Uterus (tissue), 4 donors: Measurements from ENCODE around the gene FEM1B. TPM values are rescaled to one million over a fixed set of nuclear protein-coding genes. Genes with fewer than 3 reads are reported as not detected.

Source experiments
- DNase-seq, 2 donors: peaks; one replicate each; pipeline ENCODE4 v3.0.0-alpha.2; 2019 to 2020
- H3K27ac ChIP-seq, 2 donors: fragments of 200-600 bp; sonication (generic); 1 replicate in 1 of 2; 2 replicates in 1 of 2; pipeline ENCODE4 v1.5.1; 2016 to 2018
- H3K27me3 ChIP-seq, 2 donors: fragments of 200-600 bp; sonication (generic); one replicate each; pipeline ENCODE4 v1.5.1; 2018 to 2019; ENCODE audit warnings: control low read depth in 1 of 2
- H3K36me3 ChIP-seq, 2 donors: fragments of 200-600 bp; sonication (generic); one replicate each; pipeline ENCODE4 v1.5.1; 2019; ENCODE audit warnings: control low read depth in 1 of 2
- H3K4me1 ChIP-seq, 2 donors: fragments of 200-600 bp; sonication (generic); one replicate each; pipeline ENCODE4 v1.5.1; 2018 to 2019; ENCODE audit warnings: control low read depth in 1 of 2
- H3K4me3 ChIP-seq, 2 donors: fragments of 200-600 bp; sonication (generic); 1 replicate in 1 of 2; 2 replicates in 1 of 2; pipeline ENCODE4 v1.5.1; 2018 to 2019; ENCODE audit warnings: mild to moderate bottlenecking in 1 of 2
- H3K9me3 ChIP-seq, 2 donors: fragments of 200-600 bp; sonication (generic); one replicate each; pipeline ENCODE4 v1.5.1; 2019; ENCODE audit warnings: control low read depth in 1 of 2
- POLR2A ChIP-seq, 2 donors: fragments of 450-650 bp; IDR thresholded peaks; one replicate each; pipeline ENCODE4 v1.6.1; 2016; ENCODE audit warnings: antibody characterized with exemption in 2 of 2, mild to moderate bottlenecking in 1 of 2, moderate library complexity in 1 of 2
- intact Hi-C: fragments of 100-400 bp; cut with DNase I; formaldehyde crosslinking; loops from one replicate; pipeline ENCODE4 v1.15.1; 2023; ENCODE audit warnings: low total_unique reads
- total RNA-seq, 4 donors: library from RNA; depleted of rRNA in 3 of 4; stranded (reverse); fragments of >200 nt in 3 of 4; gene quantifications; one replicate each; pipeline versions ENCODE4 v1.1.0 to v1.2.4, GENCODE V29; 2014 to 2023
- TF ChIP-seq, protein P1 (sequence below), 4 experiments: fragments of 200-600 bp in 2 of 4; fragments of 450-650 bp in 2 of 4; sonication (generic) in 2 of 4; IDR thresholded peaks; one replicate each; pipeline ENCODE4 v1.5.1; 2016 to 2019; ENCODE audit warnings: antibody characterized with exemption in 4 of 4, mild to moderate bottlenecking in 2 of 4, moderate library complexity in 1 of 4
- donor health status: DM: yes; HTN: yes; CAD: no.

The FEM1B gene
- 100 to 1,000 TPM in 2 of 4 donors, 10 to 100 TPM in 2; 39.4 to 130 (median 77.4) TPM for total RNA-seq

DNA sequence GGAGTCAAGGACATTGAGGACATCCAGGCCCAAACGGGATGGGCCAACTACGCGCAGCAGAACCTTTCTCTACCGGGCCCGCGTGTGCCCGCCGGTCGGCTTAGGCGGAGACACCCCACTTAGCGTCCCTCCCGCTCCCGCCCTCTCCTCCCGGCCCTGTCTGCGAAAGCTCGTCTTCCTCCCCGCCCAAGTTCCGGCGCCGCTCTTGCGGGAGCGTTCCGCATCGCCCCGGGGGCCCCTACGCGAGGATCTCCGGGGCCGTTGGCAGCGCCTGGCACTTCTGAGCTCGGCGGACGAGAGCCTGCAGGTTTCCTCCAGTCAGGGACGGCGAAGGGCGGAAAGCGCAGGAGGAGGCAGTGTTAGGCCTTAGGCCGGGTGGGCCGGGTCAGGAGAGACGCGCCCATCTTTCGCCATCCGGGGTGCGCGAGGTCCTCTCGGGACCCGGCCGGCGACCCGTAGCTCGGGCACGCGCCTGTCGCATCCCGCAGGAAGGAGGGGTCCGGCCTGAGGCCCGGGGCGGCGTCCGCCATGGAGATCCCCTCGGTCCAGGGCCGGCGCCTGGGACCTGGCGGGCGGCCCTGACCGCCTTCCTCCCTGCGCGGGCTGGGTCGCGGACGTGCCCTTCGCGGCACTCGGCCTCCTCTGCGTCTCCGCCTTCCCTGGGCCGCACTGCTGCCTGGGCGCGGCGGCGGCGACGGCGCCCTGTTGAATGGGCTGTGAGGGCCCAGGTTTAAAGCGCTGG lies at the start of gene FEM1B:
TSS of gene FEM1B (plus strand) at position 143 of the 742 bp plus-strand sequence. CDS start 673 bp downstream, outside the sequence.
- TF ChIP-seq, protein P1, sequence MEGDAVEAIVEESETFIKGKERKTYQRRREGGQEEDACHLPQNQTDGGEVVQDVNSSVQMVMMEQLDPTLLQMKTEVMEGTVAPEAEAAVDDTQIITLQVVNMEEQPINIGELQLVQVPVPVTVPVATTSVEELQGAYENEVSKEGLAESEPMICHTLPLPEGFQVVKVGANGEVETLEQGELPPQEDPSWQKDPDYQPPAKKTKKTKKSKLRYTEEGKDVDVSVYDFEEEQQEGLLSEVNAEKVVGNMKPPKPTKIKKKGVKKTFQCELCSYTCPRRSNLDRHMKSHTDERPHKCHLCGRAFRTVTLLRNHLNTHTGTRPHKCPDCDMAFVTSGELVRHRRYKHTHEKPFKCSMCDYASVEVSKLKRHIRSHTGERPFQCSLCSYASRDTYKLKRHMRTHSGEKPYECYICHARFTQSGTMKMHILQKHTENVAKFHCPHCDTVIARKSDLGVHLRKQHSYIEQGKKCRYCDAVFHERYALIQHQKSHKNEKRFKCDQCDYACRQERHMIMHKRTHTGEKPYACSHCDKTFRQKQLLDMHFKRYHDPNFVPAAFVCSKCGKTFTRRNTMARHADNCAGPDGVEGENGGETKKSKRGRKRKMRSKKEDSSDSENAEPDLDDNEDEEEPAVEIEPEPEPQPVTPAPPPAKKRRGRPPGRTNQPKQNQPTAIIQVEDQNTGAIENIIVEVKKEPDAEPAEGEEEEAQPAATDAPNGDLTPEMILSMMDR (IDR thresholded peaks at IDR 0.05) = peak in 2 of 4 experiments; percentile 37 to 48
- peak; percentile 27 to 74 for TF ChIP-seq POLR2A (IDR thresholded peaks at IDR 0.05)
- H3K27ac ChIP-seq = peak within 1 kb of the TSS; percentile 99
- peaks cover 0 to 13% of the 10 kb centered on the region in 2 donors for H3K4me1 ChIP-seq
- H3K36me3 ChIP-seq = no peaks in the 10 kb centered on the region
- intact Hi-C loops = no loop called here
- H3K27me3 ChIP-seq = no peaks in the 10 kb centered on the region
- peak within 1 kb of the TSS; percentile 80 to 83 for H3K4me3 ChIP-seq
- H3K9me3 ChIP-seq = no peaks in the 10 kb centered on the region
- DNase-seq = peak; percentile 90 to 91

DNA sequence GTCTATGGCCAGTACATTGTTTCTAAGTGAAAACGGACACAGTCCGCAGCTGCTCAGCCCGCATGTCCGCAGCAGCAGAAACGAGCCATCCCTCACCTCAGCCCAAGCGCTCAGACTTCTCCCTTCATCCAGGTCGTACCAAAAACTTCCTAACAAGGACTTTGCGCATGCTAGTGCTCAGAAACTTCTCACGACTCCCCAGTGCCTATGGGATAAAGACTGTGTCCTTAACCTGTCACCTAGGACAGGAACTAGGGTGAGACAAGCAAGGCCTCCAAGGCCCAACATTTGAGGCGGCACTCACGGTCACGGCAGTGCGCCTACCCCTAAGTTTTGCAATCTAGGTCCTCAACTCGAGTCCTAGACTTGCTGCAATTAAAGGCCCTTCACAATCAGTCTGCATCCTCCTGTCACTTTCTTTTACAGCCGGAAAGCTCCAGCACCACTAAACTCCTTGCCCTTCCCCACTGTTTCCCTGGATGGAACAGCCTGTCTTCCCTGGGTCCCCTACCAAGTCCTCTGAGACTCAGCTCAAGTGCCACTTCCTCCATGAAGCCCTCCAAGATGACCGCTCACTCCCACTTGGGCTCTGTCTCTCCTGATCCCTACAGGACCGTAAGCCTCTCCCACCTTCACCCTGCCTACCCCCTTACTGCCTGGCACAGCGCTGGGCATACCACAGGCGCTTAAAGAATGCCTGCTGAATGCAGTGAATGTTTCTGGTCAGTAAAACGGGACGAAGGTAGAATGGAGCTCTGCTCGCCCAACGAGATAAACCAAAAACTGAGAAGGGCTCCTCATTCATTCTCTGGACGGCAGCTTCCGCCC lies 49.2 kb upstream of the FEM1B start:
- Histone ChIP-seq H3K36me3 (no peaks in the 10 kb centered on the region), H3K4me3 (peak overlapping the region; percentile 74 to 90), H3K27ac (peak overlapping the region in 1 of 2 donors; percentile 71), H3K9me3 (no peaks in the 10 kb centered on the region), H3K27me3 (no peaks in the 10 kb centered on the region), H3K4me1 (peaks cover 0 to 5% of the 10 kb centered on the region in 2 donors)
- intact Hi-C loops = no loop called here
- TF ChIP-seq, protein P1 (IDR thresholded peaks at IDR 0.05) = no peak
- TF ChIP-seq POLR2A (IDR thresholded peaks at IDR 0.05) = no peak
- DNase-seq = no peak

DNA sequence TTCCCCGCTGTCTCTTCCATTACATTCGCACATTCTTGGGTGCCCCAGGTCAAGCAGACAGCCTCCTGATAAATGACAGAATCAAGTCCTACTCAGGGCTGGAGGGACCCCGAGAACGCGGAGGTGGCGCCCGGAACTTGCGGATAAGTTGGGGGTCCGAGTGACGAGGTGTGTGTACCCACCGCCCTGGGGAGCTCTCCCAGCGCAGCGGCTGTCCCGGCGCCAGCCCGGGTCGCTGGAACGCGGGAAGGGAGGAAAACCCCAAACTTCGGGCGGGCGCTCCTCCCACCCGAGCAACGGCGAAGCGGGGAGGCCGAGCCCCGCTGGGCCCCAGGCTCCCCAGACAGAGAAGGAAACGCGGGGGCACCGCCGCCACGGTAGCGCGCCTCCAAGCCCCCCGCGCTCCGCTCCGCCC lies 48.6 kb upstream of the FEM1B start:
- Histone ChIP-seq H3K36me3 (no peaks in the 10 kb centered on the region), H3K27me3 (no peaks in the 10 kb centered on the region), H3K4me1 (peaks cover 0 to 5% of the 10 kb centered on the region in 2 donors), H3K27ac (peak overlapping the region; percentile 71 to 86), H3K9me3 (no peaks in the 10 kb centered on the region), H3K4me3 (peak overlapping the region; percentile 74 to 90)
- TF ChIP-seq, protein P1 (IDR thresholded peaks at IDR 0.05) = no peak
- no peak for TF ChIP-seq POLR2A (IDR thresholded peaks at IDR 0.05)
- DNase-seq = peak in 1 of 2 donors; percentile 25
- intact Hi-C loops = no loop called here

DNA sequence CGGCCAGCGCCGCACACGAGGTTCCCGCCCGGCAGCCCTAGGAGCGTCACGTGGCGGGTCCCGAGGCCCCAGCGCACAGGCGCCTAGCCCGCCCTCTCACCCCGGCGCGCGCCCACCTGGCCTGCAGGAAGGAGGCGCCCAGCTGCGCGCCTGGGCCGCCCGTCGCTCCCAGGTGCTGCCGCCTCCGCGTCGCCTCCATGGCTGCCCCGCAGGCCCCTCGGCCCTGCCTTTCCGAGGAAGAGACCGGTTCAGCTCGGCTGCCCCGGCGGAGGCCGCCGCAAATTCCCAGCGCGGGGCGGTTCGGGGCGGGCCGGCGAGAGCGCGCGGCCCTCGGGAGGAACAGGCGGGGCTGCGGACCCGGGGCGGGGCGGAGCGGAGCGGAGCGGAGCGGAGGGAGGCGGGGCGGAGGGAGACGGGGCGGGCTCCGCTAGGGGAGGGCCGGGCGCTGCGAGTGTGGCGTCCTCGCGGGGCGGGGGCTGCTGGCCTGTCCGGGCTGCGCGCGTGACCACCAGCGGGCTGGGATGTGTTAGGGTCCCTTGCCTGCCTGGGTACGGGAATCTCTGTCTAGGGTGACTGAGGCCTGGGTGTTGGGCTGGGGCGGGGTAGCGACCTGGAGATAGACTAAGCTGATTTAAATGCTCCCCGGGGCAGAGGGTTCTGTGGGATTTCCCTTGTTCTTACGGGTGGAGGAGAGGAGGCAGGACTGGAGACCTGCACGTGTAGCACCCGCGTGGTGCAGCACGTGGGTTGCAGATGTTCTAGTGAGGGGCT lies 48.0 kb upstream of the FEM1B start, which contains the start of gene CLN6:
TSS of gene CLN6 (minus strand) at position 343 of the 771 bp plus-strand sequence. CDS start at position 199, 144 bp downstream.
- Histone ChIP-seq H3K4me1 (peaks cover 0 to 5% of the 10 kb centered on the region in 2 donors), H3K27ac (peak within 1 kb of the TSS; percentile 71 to 86), H3K9me3 (no peaks in the 10 kb centered on the region), H3K27me3 (no peaks in the 10 kb centered on the region), H3K36me3 (no peaks in the 10 kb centered on the region), H3K4me3 (peak within 1 kb of the TSS; percentile 74 to 90)
- intact Hi-C loops = no loop called here
- TF ChIP-seq POLR2A (IDR thresholded peaks at IDR 0.05) = peak in 1 of 2 donors; percentile 58
- TF ChIP-seq, protein P1 (IDR thresholded peaks at IDR 0.05) = peak in 1 of 4 experiments; percentile 18
- peak; percentile 77 to 80 for DNase-seq
